Melanocyte of skin (primary cell): Measurements from ENCODE around the gene OGFR. TPM values are rescaled to one million over a fixed set of nuclear protein-coding genes. Genes with fewer than 3 reads are reported as not detected.

Source experiments
- small RNA-seq, 2 donors: library from RNA; depleted of rRNA; stranded (forward); fragments of <200 nt; gene quantifications; one replicate each; pipeline ENCODE3, GENCODE V24; 2012
- total RNA-seq, 2 donors: library from RNA; depleted of rRNA; stranded (reverse); fragments of >200 nt; gene quantifications; 2 replicates each; pipeline ENCODE4 v1.2.3, GENCODE V29; 2012

The OGFR gene
- 10 to 100 TPM; 46.5 to 62.6 TPM for total RNA-seq

GRCh38 chr20:62804627-62805154 is at the start of gene OGFR:
Gene OGFR, plus strand, starts transcription at chr20:62804835. Its CDS starts 25 bp downstream, at chr20:62804860.

GRCh38 chr20:62816884-62817873 is 12.5 kb downstream of the OGFR start, which contains the start of gene COL9A3:
Gene COL9A3, plus strand, starts transcription at chr20:62817050. Its CDS starts 15 bp downstream, at chr20:62817065.

GRCh38 chr20:62861726-62862336 is 57.2 kb downstream of the OGFR start, which contains the start of gene TCFL5:
Gene TCFL5, minus strand, starts transcription at chr20:62861822. Its CDS starts 152 bp downstream, at chr20:62861670.

Small RNA genes within 50 kb of the gene (small RNA-seq; reads per million reads assigned to genes)
- gene DPH3P1: 0 reads per million in 2 donors

Other genes with a start within 250 kb of the OGFR start
- gene SLCO4A1, start 162.3 kb upstream of the OGFR start, total RNA-seq: 10 to 100 TPM; 47.5 to 58.3 TPM
- under 1 TPM; under 0.01 TPM for gene NTSR1, start 96.0 kb upstream of the OGFR start, total RNA-seq
- 10 to 100 TPM; 12.7 to 17.6 TPM for gene MRGBP, start 8.4 kb upstream of the OGFR start, total RNA-seq
- gene COL9A3, start 12.2 kb downstream of the OGFR start, total RNA-seq: 1 to 10 TPM in 1 of 2 donors, under 1 TPM in 1; 0.69 to 4.7 TPM
- 10 to 100 TPM; 23.0 to 25.8 TPM for gene TCFL5, start 57.0 kb downstream of the OGFR start, total RNA-seq
- 10 to 100 TPM; 36.5 to 36.6 TPM for gene DIDO1, start 121.7 kb downstream of the OGFR start, total RNA-seq
- 10 to 100 TPM; 16.2 to 20.3 TPM for gene GID8, start 133.3 kb downstream of the OGFR start, total RNA-seq
- gene SLC17A9, start 147.9 kb downstream of the OGFR start, total RNA-seq: 1 to 10 TPM; 1.7 to 5.3 TPM
- gene BHLHE23, start 202.1 kb downstream of the OGFR start, total RNA-seq: not detected